HTERT RPE-1 (cell line): ENCODE results near the gene MN1.

ENCODE experiments used
- in situ Hi-C: fragments of 300-500 bp; cut with MboI; formaldehyde crosslinking; loops from 4 replicates; pipeline ENCODE4 v1.14.3; 2020; ENCODE audit warnings: low sequenced_read_pairs

The MN1 gene

DNA sequence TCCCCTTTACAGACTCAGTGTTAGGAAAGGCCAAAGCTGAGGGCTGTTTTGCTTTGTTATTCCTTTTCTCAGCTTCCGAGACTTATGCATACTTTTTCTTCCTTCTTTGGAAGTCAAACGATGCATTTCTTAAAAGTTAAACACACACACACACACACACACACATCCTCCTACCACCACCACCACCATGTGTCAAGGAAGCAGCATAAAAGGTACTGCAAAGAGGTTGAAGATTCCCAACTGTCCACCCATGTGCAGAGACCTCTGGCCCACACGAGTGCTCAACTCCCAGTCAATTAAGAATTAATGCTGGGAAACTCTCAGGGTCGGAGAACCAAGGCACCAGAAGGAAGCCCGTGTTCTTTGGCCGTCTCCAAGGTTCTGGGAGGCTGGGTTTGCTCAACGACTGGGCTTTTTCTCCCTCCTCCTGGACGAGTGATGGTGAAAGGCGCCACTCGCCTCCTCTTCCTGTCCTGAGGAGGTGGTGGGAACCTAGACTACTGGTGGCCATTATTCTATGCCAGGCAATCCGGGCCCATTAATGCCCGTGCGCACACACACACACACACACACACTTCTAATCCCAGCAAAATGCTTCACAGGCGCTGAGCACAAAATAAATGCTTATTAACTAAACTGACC is 15.1 kb downstream of the MN1 start:
- in situ Hi-C loops, result no loop called here

DNA sequence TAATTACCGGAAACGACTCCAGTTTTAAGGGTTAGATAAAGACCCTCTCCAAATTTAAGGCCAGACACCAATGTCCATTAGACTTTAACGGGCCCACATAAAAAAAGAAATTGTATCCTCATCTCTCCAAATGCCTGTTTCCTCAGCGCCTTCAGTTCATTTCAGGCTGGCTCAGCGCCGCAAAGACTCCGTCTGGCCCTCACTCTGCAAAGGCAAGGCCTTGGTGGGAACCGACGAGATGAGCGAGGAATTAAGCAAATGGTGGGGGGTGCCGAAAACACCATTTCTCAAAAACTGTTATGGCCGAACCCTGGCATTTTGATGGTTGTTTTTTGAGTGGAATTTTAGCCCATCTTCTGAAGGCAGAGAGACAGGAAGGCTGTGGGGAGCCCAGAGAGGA is 15.7 kb downstream of the MN1 start:
- in situ Hi-C loops, result no loop called here

DNA sequence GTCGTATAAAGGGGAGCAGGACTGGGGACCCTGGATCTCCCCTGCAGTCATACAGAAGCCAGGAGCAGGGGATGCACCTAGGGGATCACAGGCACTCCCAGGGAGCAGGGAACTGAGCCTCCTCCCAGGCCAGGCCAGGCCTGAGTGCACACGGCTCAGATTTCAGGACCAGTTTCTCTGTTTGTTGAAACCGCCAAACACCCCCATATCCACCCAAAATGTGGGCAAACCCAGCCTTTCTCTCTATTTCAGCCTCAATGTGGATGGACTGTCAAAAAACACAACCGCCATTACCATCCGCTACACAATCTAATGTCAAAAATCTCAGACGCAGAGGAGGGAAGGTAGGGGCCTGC is 17.5 kb downstream of the MN1 start:
- in situ Hi-C loops, result no loop called here

DNA sequence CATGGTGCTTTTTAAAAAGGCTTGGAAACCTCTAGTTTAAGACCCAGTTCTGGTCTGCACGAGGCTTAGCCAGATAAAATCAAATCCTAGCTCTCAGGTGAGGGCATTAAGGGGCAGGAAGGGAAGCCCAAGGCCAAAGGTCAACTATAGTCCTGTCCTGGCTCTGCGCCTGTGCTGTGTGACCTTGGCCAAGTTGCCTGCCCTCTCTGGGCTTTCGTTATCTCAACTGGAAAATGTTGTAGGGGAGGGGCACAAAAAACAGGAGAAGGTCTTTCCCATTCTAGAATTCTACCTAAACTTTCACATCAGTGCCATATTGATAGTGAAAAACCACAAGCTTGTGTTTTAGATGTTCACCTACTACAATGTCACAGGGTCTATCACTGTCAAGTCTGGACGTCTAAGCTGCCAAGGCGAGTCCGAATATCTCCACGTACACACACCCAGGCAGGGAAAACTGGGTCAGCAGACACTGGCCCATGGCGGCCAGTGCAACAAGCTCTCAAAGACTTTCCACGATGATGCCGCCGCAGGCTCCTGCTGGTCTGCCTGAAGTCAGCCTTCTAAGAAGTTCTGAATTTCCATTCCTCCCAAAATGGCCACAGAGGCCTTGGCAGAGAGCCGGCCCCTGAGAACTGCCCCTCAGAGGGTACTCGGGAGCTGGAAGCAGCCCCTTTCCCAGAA is 18.0 kb downstream of the MN1 start:
- in situ Hi-C loops, result no loop called here

DNA sequence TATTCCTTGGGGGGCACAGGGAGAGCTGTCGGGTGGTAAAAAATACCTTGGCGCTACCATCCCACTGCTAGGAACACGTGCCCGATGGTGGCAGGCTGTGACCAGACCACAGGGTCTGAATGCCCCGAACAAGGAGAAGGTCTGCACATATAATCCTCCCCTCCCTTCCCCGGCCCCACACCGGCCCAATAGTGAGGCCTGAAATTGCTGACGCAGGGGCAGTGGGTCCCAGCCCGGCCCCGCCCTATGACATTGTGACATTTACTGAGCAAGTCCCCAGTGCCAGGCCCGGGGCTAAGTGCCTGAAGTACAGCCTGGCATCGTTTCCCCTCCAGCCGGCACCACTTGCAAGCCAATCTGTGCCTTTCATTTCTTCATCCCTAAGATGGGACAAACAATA is 19.5 kb downstream of the MN1 start:
- in situ Hi-C loops, result no loop called here

DNA sequence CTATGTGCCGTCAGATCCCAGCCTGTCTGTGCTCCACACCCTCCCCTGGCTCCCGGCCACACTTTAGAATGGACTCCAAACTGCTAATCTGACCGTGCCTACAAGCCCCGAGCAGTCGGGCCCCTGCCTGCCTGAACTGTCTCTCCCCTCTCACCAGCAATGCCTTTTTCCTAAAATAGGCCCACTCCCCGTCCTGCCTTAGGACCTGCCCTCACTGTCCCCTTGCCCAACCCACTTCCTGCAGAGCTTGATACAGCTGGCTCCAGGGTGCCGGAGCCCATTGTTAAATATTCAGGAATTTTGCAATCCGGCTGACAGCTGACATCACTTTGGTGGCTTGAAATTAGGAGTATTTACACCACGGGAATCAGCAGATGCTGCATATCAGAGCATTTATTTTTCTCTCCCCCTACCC is 21.4 kb downstream of the MN1 start:
- in situ Hi-C loops, result no loop called here

DNA sequence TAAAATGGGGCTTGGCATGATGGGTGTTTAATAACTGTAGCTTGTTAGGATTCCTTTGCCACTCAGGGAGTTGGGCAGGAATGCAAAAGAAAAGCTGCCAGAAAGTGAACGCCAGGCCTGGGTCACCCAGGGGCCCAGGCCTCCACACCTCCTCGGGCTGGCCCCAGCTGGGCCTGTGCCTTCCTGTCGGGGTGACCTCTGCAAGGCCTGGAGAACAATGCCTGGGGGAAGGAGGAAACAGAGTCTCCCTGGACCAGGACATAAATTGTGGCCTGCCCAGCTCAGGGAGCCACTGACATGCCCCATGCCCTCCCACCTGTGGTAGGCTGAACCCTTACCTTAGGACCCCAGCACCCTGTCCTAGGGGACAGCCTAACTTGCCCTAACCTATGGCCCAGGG is 21.9 kb downstream of the MN1 start:
- in situ Hi-C loops, result no loop called here

DNA sequence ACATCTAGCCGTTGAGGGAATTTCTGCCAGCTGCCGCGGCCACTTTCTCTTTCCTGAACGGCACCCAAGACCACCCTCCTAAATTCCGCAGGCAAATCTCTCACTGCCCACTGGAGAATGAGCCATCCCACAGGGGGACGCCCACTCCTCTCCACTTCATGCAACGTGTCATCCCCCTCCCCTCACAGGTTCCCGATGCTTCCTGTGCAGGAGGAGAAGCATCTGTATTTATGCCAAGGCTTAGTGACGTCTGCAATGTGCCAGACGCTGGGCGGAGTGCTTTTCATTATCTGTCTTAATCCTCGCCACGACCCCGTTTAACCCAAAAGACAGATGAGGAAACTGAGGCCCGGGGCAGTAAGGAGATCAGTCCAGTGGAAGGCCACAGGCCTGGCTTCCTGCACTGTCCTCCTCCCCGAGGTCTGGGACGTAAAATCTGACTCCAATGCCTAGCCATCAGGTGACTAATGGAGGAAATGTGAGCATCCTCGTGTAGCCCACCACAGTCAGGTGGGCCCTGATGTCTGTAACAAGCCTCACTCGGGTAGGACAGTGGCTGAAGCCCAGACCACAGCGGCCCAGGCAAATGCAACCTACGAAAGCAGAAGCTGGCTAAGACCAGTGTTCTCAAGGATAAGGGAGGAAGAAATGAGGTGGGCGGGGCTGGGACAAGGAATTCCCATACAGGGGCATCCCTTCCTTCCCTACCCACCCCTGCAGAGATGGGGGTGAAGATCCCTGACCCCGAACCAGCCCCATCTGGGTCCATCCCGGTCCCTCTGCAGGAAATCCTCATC is 23.1 kb downstream of the MN1 start:
- in situ Hi-C loops, result no loop called here

DNA sequence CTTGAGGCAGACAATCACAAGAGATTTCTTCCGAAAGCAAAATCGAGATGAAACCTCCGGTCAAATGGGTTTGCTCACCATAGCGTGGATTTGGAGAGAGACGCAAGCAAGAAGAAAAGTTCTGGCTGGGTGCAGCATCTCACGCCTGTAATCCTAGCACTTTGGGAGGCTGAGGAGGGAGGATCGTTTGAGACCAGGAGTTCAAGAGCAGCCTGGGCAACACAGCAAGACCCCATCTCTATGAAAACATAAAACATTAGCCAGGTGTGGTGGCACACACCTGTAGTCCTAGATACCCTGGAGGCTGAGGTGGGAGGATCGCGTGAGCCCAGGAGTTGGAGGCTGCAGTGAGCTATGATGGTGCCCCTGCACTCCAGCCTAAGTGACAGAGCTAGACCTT is 24.4 kb downstream of the MN1 start:
- in situ Hi-C loops, result no loop called here

DNA sequence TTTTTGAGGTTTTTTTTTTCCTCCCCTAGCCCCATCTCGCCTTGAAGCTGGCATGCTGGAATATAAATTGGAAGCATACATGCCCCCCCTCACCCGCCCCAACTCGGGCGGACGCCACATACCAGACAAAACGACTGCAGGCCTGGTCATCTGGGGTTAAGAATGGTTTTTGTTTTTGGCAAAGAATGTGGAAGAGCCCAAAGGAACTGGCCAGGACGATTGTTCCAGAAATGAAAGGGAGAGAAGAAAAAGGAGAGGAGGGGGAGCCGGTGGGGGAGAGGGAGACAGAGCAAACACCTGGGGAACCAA is 25.0 kb downstream of the MN1 start:
- in situ Hi-C loops, result no loop called here

DNA sequence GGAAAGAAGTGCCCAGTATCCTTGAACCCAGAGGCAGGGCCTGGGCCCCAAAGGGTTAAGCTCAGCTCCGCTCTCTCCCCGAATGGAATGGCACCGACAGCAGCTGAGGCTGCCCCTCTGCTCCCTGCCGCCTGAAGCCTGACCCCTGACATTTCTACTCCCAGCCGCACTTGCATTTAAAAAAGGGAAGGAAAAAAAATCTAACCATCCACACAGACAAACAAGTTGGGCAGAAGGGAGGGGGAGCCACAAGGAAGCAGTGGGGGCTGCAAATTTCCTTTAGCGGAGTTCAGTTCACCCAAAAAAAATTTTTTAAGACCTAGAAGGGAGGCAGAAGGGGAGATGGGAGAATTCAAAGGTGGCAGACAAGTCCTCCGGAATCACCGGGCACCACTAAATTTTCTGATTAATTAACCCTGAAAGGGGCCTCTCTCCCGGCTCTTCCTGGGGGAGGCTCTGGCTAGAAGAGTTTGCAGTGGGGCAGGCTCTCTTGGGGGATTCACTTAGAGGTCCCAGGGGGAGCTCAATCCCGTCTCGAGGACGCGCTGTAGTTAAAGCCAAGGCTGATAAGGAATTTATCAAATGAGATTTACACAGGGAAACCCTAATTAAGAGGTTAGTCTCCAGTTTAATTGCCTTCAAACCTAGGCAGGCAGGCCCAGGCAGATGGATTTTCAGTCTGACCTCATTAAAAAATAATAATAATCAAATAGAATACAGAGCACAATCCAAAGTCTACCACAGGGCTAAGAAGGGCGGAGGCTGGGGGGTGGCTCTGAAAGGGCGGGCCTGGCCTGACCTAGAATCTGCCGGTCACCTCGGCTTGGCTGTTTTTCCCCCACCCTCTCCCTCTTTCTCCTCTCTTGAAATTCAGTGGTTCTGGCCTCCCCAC is 25.6 kb downstream of the MN1 start:
- in situ Hi-C loops, result no loop called here

DNA sequence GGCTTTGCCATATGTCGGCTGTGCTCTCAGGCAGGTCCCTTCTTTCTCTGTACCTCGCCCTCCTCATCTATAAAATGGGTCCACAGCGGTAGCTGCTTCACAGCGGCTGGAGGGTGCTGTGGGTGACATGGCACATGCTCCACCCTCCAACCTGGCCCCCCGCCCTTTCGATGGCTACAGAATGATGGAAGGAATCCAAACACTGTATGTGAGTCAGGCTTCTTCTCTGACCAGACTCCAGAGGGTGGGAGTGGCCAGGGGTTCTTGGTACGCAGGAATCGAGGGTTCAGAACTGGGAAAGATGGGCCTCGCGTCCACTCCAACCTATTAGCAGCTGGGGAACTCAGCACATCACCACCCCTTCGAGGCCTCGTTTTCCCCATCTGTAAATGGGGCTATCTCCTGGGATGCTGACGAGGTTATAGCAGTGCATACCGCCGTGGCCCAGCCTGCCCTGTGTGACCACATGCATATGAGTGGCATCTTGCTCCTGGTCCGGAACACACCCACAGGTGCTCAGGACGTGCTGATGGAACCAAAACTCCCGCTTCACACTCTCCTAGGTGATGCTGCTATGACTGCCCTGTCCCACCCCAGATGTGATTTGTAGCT is 26.4 kb downstream of the MN1 start:
- in situ Hi-C loops, result no loop called here

DNA sequence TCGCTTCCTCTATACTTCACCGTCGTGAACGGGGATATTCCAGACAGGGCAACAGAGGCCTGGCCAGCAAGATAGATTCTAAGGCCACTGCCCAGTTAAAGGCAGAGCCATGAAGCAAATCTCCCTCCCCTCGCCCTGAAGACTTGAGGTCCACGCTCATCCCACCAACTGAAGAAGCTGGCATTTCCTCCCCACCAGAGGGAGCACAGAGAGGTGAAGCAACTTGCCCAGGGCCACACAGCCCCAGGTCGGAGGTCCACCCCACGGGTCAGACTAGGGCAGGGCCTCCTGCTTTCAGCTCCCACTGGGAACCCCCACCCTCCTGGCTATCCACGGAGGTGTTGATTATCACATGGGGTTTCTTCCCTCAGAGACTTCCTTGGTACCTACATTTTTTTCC is 27.4 kb downstream of the MN1 start:
- in situ Hi-C loops, result no loop called here

DNA sequence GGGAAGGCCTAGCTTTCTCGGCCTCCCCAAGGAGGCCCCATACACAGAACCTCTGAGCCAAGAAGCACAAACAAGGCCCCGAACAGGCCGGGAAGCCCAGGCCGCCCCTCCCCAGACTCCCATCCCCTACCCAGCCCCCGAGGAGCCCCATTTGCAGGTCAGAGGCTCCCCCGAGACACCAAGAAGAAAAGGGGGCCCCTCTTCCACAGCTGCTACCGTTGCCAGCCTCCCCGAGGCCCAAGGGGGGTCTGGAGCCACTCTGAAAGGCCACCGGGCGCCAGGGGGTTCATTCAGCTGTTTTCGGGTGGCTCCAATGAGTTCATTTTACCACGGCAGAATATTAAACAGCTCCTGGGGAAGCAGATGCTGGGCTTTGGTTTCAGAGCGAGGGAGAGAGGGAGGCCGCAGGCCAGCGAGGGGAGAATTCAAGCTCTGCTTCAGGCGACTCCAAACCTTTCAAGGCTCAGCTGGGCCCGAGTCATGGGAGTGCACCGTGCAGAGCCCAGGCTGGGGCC is 28.5 kb downstream of the MN1 start:
- in situ Hi-C loops, result no loop called here

DNA sequence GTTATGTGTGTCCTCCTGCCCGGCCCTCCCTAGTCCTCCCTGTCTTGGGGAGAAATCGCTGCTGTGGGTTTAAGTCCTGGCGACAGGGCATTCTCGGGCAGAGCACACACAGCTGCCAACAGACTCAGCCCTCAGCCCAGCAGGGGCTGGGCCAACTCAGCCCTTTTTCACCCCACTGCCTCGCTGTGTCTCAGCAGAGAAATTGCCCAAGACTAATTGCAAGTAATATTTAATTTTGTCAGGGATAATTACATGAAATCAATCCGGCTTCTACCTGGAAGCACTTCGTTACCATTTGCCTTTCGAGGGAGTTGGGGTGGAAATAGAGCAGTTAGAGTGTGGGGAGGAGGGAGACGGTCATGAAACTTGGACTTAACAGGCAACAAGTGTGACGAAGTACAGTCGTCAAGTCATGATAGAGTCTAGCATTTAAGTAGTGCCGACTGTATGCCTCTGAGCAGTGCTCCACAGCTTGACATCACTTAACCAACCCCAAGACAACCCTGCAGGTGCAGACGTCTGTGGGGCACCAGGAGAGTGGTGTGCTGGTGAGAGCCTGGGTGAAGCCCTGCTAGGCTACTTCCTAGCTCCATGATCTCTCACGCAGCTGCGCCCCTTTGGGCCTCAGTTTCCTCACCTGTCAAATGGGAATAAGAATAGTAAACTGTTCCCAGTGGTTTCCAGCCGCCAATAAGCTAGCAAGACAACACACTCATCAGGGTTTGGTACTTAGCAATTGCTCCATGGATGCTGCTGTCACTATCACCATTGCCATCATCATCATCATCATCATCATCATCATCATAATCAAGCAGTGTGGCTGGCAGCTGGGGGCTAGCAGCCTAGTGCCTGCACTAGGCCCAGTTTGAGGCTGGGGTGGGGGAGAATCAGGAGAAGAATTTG is 29.2 kb downstream of the MN1 start:
- in situ Hi-C loops, result no loop called here

DNA sequence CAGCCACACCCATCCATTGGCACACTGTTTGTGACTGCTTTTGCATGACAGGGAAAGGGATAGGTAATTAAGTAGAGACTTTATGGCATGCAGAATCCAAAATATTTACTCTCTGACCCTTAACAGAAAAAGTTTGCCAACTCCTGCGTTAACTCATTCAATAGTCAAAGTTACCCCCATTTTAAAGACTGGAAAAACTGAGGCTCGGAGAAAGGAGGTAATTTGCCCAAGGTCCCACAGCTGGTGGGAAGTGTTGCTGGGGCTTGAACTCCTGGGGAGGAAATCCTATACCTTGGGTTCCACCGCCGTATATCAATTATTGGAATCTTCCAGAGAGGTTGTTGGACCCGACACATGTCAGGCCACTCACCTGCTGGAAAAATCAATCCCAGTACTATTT is 29.9 kb downstream of the MN1 start:
- in situ Hi-C loops, result no loop called here

DNA sequence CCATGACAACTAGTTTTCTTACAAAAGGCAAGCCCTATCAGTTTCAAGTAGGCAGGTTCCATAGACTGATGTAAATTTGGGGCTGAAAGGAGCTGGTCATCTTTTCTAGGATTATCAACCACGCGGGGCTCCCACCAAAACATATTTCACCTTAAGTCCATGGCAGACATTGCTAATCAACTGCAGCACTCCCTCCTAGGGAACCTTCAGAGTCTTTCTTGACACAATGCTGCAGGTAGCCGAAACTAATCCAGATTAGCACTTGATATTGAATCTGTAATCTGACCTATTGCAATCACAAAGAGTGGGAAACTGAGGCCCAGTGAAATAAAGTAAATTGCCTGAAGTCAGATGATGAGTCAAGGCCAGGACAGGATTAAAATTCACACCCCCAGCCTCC is 32.5 kb downstream of the MN1 start:
- in situ Hi-C loops, result no loop called here

DNA sequence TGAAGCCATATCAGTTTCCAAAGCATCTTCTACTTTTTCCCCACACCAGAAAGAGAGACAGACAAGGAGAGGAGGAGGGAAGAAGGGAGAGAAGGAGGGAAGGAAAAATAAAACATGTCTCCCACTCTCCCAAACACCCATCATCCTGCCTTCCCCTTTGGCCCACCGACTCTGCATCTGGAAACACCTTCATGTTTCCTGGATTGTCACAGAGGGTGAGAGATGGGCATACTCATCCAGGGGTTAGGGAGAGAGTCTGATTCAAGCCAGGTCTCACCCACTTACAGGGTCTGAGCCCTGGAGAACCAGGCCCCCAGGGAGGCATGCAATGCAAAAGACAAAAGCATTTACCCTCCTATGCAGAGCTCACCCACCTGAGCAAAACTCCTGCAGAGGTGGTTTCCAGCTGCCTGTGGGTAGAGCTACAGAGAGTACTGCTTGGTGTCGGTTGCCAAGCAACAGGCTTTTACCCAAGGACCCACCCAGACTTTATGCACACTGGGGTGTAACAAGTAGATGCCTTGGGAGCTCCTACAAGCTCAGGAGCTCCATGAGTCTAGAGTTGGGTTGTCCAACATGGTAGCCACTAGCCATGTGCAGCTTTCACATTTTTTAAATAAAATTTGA is 33.4 kb downstream of the MN1 start:
- in situ Hi-C loops, result no loop called here

DNA sequence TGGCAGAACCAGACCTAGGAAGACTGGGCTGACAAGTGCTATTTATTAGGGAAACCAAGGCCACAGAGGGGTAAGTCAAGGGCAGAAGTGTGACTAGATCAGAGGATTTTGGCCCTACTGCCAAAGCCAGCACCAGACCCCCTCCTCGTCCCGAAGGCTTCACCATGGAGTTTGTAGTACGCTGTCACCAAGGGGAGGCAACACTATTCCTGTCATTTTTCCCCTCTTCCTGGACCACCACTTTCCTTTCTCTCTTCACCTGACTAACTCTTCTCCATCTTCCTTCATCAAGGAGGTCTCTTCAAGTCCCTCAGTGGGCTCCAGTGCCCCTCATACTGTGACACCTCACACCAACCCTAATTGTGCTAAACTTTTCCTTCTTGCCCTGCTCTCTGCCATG is 34.9 kb downstream of the MN1 start:
- in situ Hi-C loops, result no loop called here
